Measurements from ENCODE around the gene ACTN1.
A peak's percentile ranks its signal among the peaks of the same experiment; 100 is the strongest.

ACTN1 gene

DNA sequence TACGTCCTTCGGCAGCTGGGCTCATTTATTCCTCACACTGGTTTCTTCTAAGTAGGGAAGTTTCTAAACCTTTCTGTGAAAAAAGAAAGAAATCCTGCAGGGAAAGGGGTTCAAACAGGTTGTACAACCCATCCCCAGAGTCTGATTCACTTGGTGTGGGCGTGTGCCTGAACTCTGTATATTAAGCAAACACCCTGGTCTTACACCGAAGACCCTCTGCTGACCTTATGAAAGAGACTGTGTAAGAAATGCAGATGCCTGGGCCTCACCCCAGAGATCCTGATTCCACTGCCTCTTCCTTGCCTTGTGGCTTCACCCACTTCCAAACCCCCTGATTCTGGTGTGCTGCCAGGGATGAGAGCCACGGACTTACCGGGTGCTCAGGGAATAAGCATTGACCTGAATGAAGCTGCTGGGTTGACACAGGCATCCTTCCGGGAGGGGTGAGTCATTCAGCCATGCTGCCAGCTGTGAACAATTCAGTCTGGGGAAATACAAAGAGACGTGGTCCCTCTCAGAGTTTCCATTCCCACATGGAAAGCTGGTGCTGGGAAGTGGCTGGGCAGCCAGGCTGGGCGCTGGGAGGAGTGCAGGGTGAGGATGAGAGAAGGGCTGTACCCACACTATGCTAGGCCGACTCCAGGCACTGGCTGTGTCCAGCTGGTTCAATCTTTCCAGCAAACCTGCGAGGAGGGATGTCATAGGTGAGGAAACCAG is 26.5 kb upstream of the ACTN1 start:
- Histone ChIP-seq H3K9me3 (no peaks in the 10 kb centered on the region), H3K36me3 (no peaks in the 10 kb centered on the region), H3K27me3 (no peaks in the 10 kb centered on the region), H3K4me1 (peaks cover 15% of the 10 kb centered on the region), H3K4me3 (ENCODE audit: low read depth, low read length) (no peak overlapping the region)
- peak; percentile 51 for DNase-seq
- TF ChIP-seq, protein P1, sequence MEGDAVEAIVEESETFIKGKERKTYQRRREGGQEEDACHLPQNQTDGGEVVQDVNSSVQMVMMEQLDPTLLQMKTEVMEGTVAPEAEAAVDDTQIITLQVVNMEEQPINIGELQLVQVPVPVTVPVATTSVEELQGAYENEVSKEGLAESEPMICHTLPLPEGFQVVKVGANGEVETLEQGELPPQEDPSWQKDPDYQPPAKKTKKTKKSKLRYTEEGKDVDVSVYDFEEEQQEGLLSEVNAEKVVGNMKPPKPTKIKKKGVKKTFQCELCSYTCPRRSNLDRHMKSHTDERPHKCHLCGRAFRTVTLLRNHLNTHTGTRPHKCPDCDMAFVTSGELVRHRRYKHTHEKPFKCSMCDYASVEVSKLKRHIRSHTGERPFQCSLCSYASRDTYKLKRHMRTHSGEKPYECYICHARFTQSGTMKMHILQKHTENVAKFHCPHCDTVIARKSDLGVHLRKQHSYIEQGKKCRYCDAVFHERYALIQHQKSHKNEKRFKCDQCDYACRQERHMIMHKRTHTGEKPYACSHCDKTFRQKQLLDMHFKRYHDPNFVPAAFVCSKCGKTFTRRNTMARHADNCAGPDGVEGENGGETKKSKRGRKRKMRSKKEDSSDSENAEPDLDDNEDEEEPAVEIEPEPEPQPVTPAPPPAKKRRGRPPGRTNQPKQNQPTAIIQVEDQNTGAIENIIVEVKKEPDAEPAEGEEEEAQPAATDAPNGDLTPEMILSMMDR (IDR thresholded peaks at IDR 0.05; ENCODE audit: low read depth, low read length), result no peak

DNA sequence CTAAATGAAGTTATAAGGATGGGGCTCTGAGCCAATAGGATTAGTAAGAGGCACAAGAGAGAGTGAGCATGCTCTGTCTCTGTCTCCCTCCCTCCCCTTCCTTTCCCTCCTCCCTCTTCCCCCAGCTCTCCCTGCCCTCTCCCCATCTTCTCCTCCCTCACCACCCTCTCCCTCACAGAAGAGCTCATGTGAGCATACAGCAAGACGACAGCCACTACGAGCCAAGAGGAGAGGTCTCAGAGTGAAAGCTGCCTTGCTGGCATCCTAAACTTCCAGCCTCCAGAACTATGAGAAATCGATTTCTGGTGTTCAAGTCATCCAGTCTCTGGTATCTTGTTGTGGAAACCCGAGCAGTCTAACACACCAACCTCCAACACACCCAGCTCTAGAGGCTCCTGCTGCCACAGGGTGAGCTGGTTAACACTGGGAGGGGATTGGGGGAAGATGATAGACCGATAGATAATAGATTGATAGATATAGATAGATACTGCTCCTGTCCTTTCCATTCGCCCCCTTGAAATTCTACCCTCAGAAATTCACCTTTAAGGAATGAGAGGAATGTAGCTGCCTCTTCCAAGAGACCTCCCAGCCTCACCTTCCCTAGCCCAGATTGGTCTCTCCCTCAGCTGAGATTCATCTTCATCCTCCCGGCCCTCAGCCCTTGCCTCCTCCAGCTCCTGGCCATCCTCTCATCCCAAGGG is 25.8 kb upstream of the ACTN1 start:
- no peaks in the 10 kb centered on the region for H3K27me3 ChIP-seq
- peaks cover 15% of the 10 kb centered on the region for H3K4me1 ChIP-seq
- DNase-seq, result no peak
- TF ChIP-seq, protein P1 (IDR thresholded peaks at IDR 0.05; ENCODE audit: low read depth, low read length), result no peak
- no peaks in the 10 kb centered on the region for H3K9me3 ChIP-seq
- no peaks in the 10 kb centered on the region for H3K36me3 ChIP-seq
- H3K4me3 ChIP-seq (ENCODE audit: low read depth, low read length), result no peak overlapping the region

DNA sequence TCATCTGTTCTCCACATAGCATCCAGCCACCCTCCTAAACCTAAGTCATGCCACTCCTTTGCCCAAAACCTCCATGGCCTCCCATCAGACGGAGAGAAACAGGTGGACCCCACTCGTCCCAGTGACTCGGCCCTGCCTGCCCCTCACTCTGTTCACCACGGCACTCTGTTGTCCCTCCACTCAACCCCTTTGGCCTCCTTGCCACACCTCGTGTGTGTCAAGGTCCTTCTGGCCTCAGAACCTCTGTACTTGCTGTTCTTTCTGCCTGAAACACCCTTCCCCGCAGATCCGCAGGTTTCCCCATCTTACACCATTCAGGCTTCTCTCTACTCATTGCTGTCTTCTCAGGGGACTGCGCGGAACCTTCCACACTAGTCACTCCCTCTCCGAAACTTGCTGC is 24.5 kb upstream of the ACTN1 start:
- no peaks in the 10 kb centered on the region for H3K9me3 ChIP-seq
- no peaks in the 10 kb centered on the region for H3K27me3 ChIP-seq
- TF ChIP-seq, protein P1 (IDR thresholded peaks at IDR 0.05; ENCODE audit: low read depth, low read length), result no peak
- peaks cover 14% of the 10 kb centered on the region for H3K4me1 ChIP-seq
- DNase-seq, result no peak
- H3K36me3 ChIP-seq, result no peaks in the 10 kb centered on the region
- H3K4me3 ChIP-seq (ENCODE audit: low read depth, low read length), result no peak overlapping the region

DNA sequence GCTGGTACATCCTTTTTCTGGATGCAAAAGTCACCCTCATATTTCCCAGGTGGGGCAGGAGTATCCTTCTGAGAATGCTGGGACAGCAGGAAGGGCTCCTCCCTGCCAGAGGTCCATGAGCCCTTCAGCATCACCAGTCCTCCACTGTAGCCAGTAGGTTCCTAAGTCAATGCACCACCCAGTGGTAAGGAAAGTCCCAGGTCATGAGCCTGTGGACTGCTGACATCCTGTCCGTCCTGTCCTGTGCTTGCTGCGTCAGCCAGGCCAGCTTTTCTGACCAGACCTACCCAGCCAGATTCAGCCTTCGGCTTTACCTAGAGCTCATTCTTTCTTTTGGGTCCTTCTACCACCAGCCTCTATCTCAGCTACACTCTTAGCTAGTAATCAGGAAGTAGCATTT is 23.0 kb upstream of the ACTN1 start:
- DNase-seq, result no peak
- H3K4me1 ChIP-seq, result peaks cover 11% of the 10 kb centered on the region
- H3K9me3 ChIP-seq, result no peaks in the 10 kb centered on the region
- H3K4me3 ChIP-seq (ENCODE audit: low read depth, low read length), result no peak overlapping the region
- TF ChIP-seq, protein P1 (IDR thresholded peaks at IDR 0.05; ENCODE audit: low read depth, low read length), result peak; percentile 42
- no peaks in the 10 kb centered on the region for H3K27me3 ChIP-seq
- H3K36me3 ChIP-seq, result no peaks in the 10 kb centered on the region

DNA sequence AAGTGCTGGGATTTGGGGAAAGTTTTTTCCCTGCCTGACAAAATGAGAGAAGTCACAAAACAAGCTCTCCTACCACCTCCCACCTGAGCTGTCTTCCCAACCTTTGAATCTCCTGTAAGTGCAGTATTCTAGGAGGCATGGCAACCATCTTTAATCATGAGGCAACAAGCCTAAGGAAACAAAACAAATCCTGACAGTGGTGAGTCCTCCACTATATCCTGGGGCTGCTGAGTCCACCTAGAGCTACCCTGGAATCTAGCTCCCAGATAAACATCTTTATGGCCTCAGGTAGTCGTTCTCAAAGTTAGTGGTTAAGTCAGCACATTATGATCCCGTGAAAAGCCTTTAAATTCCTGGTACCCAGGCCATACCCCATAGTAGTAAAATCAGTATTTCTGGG is 22.3 kb upstream of the ACTN1 start:
- TF ChIP-seq, protein P1 (IDR thresholded peaks at IDR 0.05; ENCODE audit: low read depth, low read length), result no peak
- no peak for DNase-seq
- no peak overlapping the region for H3K4me3 ChIP-seq (ENCODE audit: low read depth, low read length)
- peaks cover 11% of the 10 kb centered on the region for H3K4me1 ChIP-seq
- H3K27me3 ChIP-seq, result no peaks in the 10 kb centered on the region
- no peaks in the 10 kb centered on the region for H3K36me3 ChIP-seq
- H3K9me3 ChIP-seq, result no peaks in the 10 kb centered on the region

DNA sequence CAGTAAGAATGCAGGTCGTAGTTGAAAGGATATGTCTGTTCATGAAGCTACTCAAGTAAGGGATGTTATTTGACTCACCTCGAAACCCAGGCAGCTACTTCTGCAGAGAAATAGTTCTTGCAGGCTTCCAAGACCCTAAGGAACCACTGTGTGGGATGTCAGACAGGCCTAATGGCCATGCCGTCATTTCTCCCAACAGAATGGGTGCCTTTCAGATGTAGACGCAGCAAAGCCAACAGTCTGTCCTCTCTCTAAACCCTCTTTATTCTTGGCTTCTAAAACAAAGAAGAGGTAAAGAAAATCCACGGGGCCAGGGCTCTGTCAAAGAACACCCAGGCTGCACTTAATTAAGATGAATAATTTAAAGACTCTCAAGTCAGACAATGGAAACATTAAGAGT is 19.0 kb upstream of the ACTN1 start:
- TF ChIP-seq, protein P1 (IDR thresholded peaks at IDR 0.05; ENCODE audit: low read depth, low read length), result no peak
- no peaks in the 10 kb centered on the region for H3K9me3 ChIP-seq
- DNase-seq, result no peak

More for the DNA sequence above, 19.0 kb upstream of the ACTN1 start:
- Histone ChIP-seq H3K27me3 (no peaks in the 10 kb centered on the region), H3K36me3 (no peaks in the 10 kb centered on the region), H3K4me1 (no peaks in the 10 kb centered on the region), H3K4me3 (ENCODE audit: low read depth, low read length) (no peak overlapping the region)

Data from BE2C (cell line).